Neural crest cell (in vitro differentiated cells): Measurements from ENCODE around the gene EEPD1. TPM values are rescaled to one million over a fixed set of nuclear protein-coding genes. Genes with fewer than 3 reads are reported as not detected.

Experiments used
- DNase-seq: peaks from one replicate; pipeline ENCODE4 v3.0.0; 2021; ENCODE audit warnings: low read depth, mixed read lengths, low spot score
- H3K27ac Mint-ChIP-seq: one replicate; pipeline ENCODE4 v1.8.0; 2021; ENCODE audit warnings: mild to moderate bottlenecking, mixed read lengths; ENCODE audit not compliant: unreplicated experiment
- H3K27me3 Mint-ChIP-seq: 2 replicates; pipeline ENCODE4 v1.8.0; 2021; ENCODE audit warnings: low read depth, mild to moderate bottlenecking, mixed read lengths
- H3K36me3 Mint-ChIP-seq: 2 replicates; pipeline ENCODE4 v1.8.0; 2021; ENCODE audit warnings: low read depth, mild to moderate bottlenecking, mixed read lengths
- H3K4me1 Mint-ChIP-seq: 2 replicates; pipeline ENCODE4 v1.8.0; 2021; ENCODE audit warnings: mixed read lengths
- H3K4me3 Mint-ChIP-seq: one replicate; pipeline ENCODE4 v1.8.0; 2021; ENCODE audit warnings: mild to moderate bottlenecking, mixed read lengths
- H3K9me3 Mint-ChIP-seq: 2 replicates; pipeline ENCODE4 v1.8.0; 2021; ENCODE audit warnings: mixed read lengths
- total RNA-seq: library from RNA; stranded (reverse); gene quantifications from 2 replicates; pipeline ENCODE4 v1.2.1, GENCODE V29; 2021
- TF ChIP-seq, protein P1 (sequence below): fragments of 200-600 bp; sonication (generic); conservative IDR thresholded peaks from 2 replicates; pipeline ENCODE4 v1.5.0; 2021; ENCODE audit warnings: antibody characterized with exemption, mild to moderate bottlenecking

Gene EEPD1
- total RNA-seq, 1 donor from 2014 or later = 5.5 TPM

DNA sequence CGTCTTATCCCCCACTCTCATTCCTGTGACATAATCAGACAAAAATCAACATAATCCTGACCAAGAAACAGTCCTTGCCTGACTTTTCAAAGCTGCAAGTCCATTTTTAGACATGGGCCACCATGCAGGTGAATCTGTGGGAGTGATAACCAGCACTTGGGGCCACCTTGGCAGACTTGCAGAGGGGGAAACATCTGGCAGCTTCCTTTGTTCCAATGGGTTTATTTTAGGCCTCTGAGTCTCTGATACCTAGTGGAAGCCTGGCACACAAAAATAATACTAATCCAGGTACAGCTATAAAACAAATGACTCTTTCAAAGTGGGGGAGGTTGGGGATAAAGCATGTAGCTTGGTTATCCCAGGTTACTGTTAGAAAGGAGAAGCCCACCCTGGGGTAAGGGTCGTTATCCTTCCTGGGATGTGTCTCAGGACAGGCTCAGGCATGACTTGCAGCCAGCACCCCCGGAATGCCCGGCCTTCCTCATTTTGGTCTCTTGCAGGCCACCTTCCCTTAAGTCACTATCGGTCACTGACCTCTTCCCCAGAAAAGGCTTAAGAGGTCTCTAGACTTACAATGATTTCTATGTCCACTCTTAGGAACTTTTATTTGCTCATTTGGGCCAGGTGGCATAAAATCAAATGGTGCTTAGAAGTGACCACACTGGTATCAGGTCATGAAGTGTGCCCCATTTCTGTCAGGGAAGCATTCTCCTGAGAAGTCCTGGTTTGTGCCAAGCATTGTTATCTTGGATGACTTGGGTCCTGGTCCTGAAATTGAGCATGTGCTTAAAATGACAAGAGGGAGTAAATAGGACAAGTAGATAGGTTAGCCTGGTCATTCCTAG, 37.6 kb downstream of the EEPD1 start:
- Mint-ChIP-seq H3K4me1 (peaks cover 15% of the 10 kb centered on the region), H3K4me3 (no peak overlapping the region), H3K9me3 (peaks cover 2% of the 10 kb centered on the region), H3K36me3 (no peaks in the 10 kb centered on the region), H3K27ac (no peak overlapping the region), H3K27me3 (no peaks in the 10 kb centered on the region)
- TF ChIP-seq, protein P1, sequence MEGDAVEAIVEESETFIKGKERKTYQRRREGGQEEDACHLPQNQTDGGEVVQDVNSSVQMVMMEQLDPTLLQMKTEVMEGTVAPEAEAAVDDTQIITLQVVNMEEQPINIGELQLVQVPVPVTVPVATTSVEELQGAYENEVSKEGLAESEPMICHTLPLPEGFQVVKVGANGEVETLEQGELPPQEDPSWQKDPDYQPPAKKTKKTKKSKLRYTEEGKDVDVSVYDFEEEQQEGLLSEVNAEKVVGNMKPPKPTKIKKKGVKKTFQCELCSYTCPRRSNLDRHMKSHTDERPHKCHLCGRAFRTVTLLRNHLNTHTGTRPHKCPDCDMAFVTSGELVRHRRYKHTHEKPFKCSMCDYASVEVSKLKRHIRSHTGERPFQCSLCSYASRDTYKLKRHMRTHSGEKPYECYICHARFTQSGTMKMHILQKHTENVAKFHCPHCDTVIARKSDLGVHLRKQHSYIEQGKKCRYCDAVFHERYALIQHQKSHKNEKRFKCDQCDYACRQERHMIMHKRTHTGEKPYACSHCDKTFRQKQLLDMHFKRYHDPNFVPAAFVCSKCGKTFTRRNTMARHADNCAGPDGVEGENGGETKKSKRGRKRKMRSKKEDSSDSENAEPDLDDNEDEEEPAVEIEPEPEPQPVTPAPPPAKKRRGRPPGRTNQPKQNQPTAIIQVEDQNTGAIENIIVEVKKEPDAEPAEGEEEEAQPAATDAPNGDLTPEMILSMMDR = no peak
- no peak for DNase-seq

- H3K27me3 Mint-ChIP-seq = no peaks in the 10 kb centered on the region
- H3K9me3 Mint-ChIP-seq = peaks cover 2% of the 10 kb centered on the region
- peaks cover 12% of the 10 kb centered on the region for H3K4me1 Mint-ChIP-seq
- no peak for DNase-seq
- no peaks in the 10 kb centered on the region for H3K36me3 Mint-ChIP-seq
- TF ChIP-seq, protein P1 = no peak
- no peak overlapping the region for H3K4me3 Mint-ChIP-seq
- no peak overlapping the region for H3K27ac Mint-ChIP-seq
Observed at GRCh38 chr7:36191292-36191920, 38.4 kb downstream of the EEPD1 start.

GRCh38 chr7:36192053-36192824, 39.2 kb downstream of the EEPD1 start:
- Mint-ChIP-seq H3K27me3 (no peaks in the 10 kb centered on the region), H3K27ac (no peak overlapping the region), H3K9me3 (peaks cover 2% of the 10 kb centered on the region), H3K36me3 (no peaks in the 10 kb centered on the region), H3K4me1 (peaks cover 10% of the 10 kb centered on the region), H3K4me3 (no peak overlapping the region)
- TF ChIP-seq, protein P1 = no peak
- no peak for DNase-seq

DNA sequence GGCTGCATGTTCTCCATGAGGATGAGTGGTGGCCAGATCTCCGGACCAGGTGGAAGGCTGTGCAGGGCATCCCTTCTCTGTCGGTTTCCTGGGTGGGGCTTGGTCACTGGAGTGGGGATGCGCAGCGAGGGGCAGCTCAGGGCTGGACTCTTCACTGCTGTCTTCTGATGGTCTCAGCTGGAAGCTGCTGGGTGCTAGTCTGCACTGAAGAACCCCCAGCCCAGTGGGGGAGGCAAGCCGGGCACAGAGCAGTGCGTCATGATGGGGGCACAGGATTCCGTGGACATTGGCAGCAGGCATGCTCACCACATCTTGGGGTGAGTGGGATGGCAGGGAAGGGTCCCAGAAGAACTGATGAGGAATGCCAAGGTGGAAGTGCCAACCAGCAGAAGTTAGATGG, 39.8 kb downstream of the EEPD1 start:
- DNase-seq = no peak
- Mint-ChIP-seq H3K4me3 (no peak overlapping the region), H3K4me1 (peaks cover 7% of the 10 kb centered on the region), H3K9me3 (peaks cover 3% of the 10 kb centered on the region), H3K36me3 (no peaks in the 10 kb centered on the region), H3K27ac (no peak overlapping the region), H3K27me3 (no peaks in the 10 kb centered on the region)
- TF ChIP-seq, protein P1 = no peak

DNA sequence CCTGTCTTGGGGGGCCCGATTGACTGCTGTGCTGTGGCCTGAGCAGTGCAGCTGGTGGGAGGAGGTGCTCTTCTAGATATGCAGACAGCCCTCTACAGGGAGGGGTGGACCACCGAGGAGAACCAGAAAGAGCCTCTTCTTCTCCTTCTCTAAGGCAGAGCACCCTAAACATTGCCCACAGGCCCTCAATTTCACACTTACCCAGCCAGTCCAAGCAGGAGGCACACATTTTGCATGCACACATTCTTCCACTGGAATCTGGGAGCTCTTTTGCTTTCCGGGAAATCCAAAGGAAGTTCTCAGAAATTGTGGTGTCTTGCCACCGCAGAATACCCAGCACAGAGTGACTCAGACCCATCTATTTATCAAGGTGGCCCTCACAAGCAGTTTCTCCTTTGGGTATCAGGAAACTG, 45.8 kb downstream of the EEPD1 start:
- Mint-ChIP-seq H3K4me3 (no peak overlapping the region), H3K36me3 (no peaks in the 10 kb centered on the region), H3K27ac (no peak overlapping the region), H3K9me3 (peaks cover 4% of the 10 kb centered on the region), H3K27me3 (no peaks in the 10 kb centered on the region), H3K4me1 (peaks cover 9% of the 10 kb centered on the region)
- TF ChIP-seq, protein P1 = no peak
- no peak for DNase-seq
